Common myeloid progenitor, CD34-positive (primary cell): ENCODE data around the gene MALSU1.

ENCODE experiments used
- CTCF ChIA-PET: fragments of 350-600 bp; sonication (Branson Sonifier 250); formaldehyde crosslinking; loops from one replicate; lab custom pipeline; 2021; ENCODE audit warnings: antibody characterized with exemption; lab: Charles Lee
- POLR2A ChIA-PET: fragments of 350-600 bp; sonication (Branson Sonifier 250); formaldehyde crosslinking; loops from one replicate; lab custom pipeline; 2021; ENCODE audit warnings: antibody characterized with exemption; lab: Charles Lee
- DNase-seq, 3 donors: peaks; one replicate each; pipeline versions ENCODE4 v3.0.0 to v3.0.0-alpha.2; 2013
- H3K27ac ChIP-seq, 2 experiments: 1 replicate in 1 of 2; 2 replicates in 1 of 2; pipeline ENCODE4 v1.7.0; 2013; ENCODE audit warnings: inconsistent platforms in 2 of 2, low read length in 2 of 2, mild to moderate bottlenecking in 2 of 2, low read depth in 1 of 2, moderate library complexity in 1 of 2; ENCODE audit not compliant: severe bottlenecking in 2 of 2, insufficient read depth in 1 of 2, poor library complexity in 1 of 2
- H3K27me3 ChIP-seq, 5 experiments: replicated peaks in 2 of 5; 1 replicate in 3 of 5; 2 replicates in 2 of 5; pipeline versions ENCODE4 v1.6.1 to v1.7.0; 2013; ENCODE audit warnings: low read length in 4 of 5, mild to moderate bottlenecking in 2 of 5, moderate library complexity in 2 of 5, inconsistent platforms in 1 of 5; ENCODE audit not compliant: insufficient read depth in 5 of 5, control insufficient read depth in 4 of 5
- H3K36me3 ChIP-seq, 4 experiments: 1 replicate in 2 of 4; 2 replicates in 2 of 4; pipeline versions ENCODE4 v1.6.1 to v1.7.0; 2013; ENCODE audit warnings: low read length in 3 of 4, control low read depth in 1 of 4, mild to moderate bottlenecking in 1 of 4; ENCODE audit not compliant: control insufficient read depth in 4 of 4, insufficient read depth in 4 of 4
- H3K4me1 ChIP-seq, 4 experiments: 1 replicate in 3 of 4; 2 replicates in 1 of 4; pipeline versions ENCODE4 v1.6.1 to v1.7.1; 2013; ENCODE audit warnings: low read length in 3 of 4, mild to moderate bottlenecking in 3 of 4, control low read depth in 1 of 4, inconsistent platforms in 1 of 4, moderate library complexity in 1 of 4; ENCODE audit not compliant: control insufficient read depth in 4 of 4, insufficient read depth in 4 of 4; ENCODE audit errors: control extremely low read depth in 1 of 4
- H3K4me3 ChIP-seq, 7 experiments: 1 replicate in 4 of 7; 2 replicates in 3 of 7; pipeline versions ENCODE4 v1.5.1 to v1.7.0; 2013; ENCODE audit warnings: mild to moderate bottlenecking in 7 of 7, low read length in 6 of 7, moderate library complexity in 6 of 7, inconsistent platforms in 2 of 7, low read depth in 2 of 7, control low read depth in 1 of 7; ENCODE audit not compliant: insufficient read depth in 4 of 7, control insufficient read depth in 1 of 7; ENCODE audit errors: extremely low read depth in 1 of 7
- H3K9me3 ChIP-seq, 5 experiments: 1 replicate in 4 of 5; 2 replicates in 1 of 5; pipeline versions ENCODE4 v1.6.1 to v1.7.1; 2013; ENCODE audit warnings: low read length in 4 of 5, mild to moderate bottlenecking in 2 of 5, inconsistent platforms in 1 of 5, low read depth in 1 of 5, moderate library complexity in 1 of 5; ENCODE audit not compliant: control insufficient read depth in 4 of 5, insufficient read depth in 2 of 5; ENCODE audit errors: control extremely low read depth in 1 of 5
- WGBS: methylation state at CpG from one replicate; pipeline ENCODE4 v1.1.5; 2013; ENCODE audit not compliant: insufficient coverage; 5-methylcytosine and 5-hydroxymethylcytosine counted together

The MALSU1 gene

GRCh38 chr7:23275912-23276311 lies 23.2 kb upstream of the MALSU1 start:
- 100% methylated on average over 4 of the region's 5 CpGs for WGBS
- POLR2A ChIA-PET, result no interaction called here

GRCh38 chr7:23276376-23276775 lies 22.8 kb upstream of the MALSU1 start:
- ChIA-PET POLR2A (no interaction called here), CTCF (interaction anchor here (0.7 to 7.7 kb wide), 14 partner anchors 8 to 203 kb away, joined by 3 to 72 read pairs (median 3); no protein-coding TSS in a partner anchor)
- Histone ChIP-seq H3K4me1 (peaks cover 3 to 20% (median 7%) of the 10 kb centered on the region in 4 experiments), H3K27me3 (no peaks in the 10 kb centered on the region), H3K4me3 (no peak overlapping the region), H3K36me3 (no peaks in the 10 kb centered on the region), H3K9me3 (no peaks in the 10 kb centered on the region), H3K27ac (no peak overlapping the region)
- peak; percentile 47 to 86 (median 85) for DNase-seq
- 72% methylated on average over 5 of the region's 5 CpGs for WGBS

More at GRCh38 chr7:23275912-23276311, 23.2 kb upstream of the MALSU1 start:
- CTCF ChIA-PET, result interaction anchor here (1.1 to 7.7 kb wide), 10 partner anchors 8 to 204 kb away, joined by 3 to 72 read pairs (median 3); no protein-coding TSS in a partner anchor
- Histone ChIP-seq H3K27me3 (no peaks in the 10 kb centered on the region), H3K9me3 (no peaks in the 10 kb centered on the region), H3K4me3 (no peak overlapping the region), H3K36me3 (no peaks in the 10 kb centered on the region), H3K4me1 (peaks cover 3 to 20% (median 7%) of the 10 kb centered on the region in 4 experiments), H3K27ac (no peak overlapping the region)
- no peak for DNase-seq

- H3K27ac ChIP-seq, result no peak overlapping the region
- peaks cover 3 to 20% (median 7%) of the 10 kb centered on the region in 4 experiments for H3K4me1 ChIP-seq
- CTCF ChIA-PET, result interaction anchor here (0.7 to 7.7 kb wide), 13 partner anchors 9 to 196 kb away, joined by 3 to 72 read pairs (median 3); no protein-coding TSS in a partner anchor
Observed at GRCh38 chr7:23276947-23277346, 22.2 kb upstream of the MALSU1 start.

GRCh38 chr7:23277359-23277989 lies 21.7 kb upstream of the MALSU1 start:
- ChIA-PET POLR2A (no interaction called here), CTCF (interaction anchor here (0.9 to 7.7 kb wide), 13 partner anchors 9 to 86 kb away, joined by 3 to 72 read pairs (median 3); no protein-coding TSS in a partner anchor)
- Histone ChIP-seq H3K27me3 (no peaks in the 10 kb centered on the region), H3K4me3 (no peak overlapping the region), H3K36me3 (no peaks in the 10 kb centered on the region), H3K9me3 (no peaks in the 10 kb centered on the region), H3K27ac (no peak overlapping the region), H3K4me1 (peaks cover 3 to 20% (median 7%) of the 10 kb centered on the region in 4 experiments)
- WGBS, result 0% methylated on average over 1 of the region's 6 CpGs
- DNase-seq, result peak; percentile 70 to 92 (median 88)

More at GRCh38 chr7:23276947-23277346, 22.2 kb upstream of the MALSU1 start:
- Histone ChIP-seq H3K27me3 (no peaks in the 10 kb centered on the region), H3K9me3 (no peaks in the 10 kb centered on the region), H3K4me3 (no peak overlapping the region), H3K36me3 (no peaks in the 10 kb centered on the region)
- 94% methylated on average over 3 of the region's 3 CpGs for WGBS
- POLR2A ChIA-PET, result no interaction called here
- peak in 2 of 3 donors; percentile 2 to 8 for DNase-seq

- WGBS, result no CpG with 5 or more reads among the region's 2 CpGs
- CTCF ChIA-PET, result interaction anchor here (0.8 to 2.3 kb wide), 5 partner anchors 14 to 66 kb away, joined by 3 to 7 read pairs (median 5); partner anchors contain the start of gene MALSU1
- no peaks in the 10 kb centered on the region for H3K36me3 ChIP-seq
- H3K27me3 ChIP-seq, result no peaks in the 10 kb centered on the region
- H3K27ac ChIP-seq, result no peak overlapping the region
- no peak overlapping the region for H3K4me3 ChIP-seq
- no peaks in the 10 kb centered on the region for H3K9me3 ChIP-seq
- POLR2A ChIA-PET, result interaction anchor here (0.6 kb wide), 1 partner anchor 9 kb away, joined by 3 read pairs; no protein-coding TSS in a partner anchor
- DNase-seq, result no peak
- peaks cover 0 to 9% (median 0%) of the 10 kb centered on the region in 4 experiments for H3K4me1 ChIP-seq
Observed at GRCh38 chr7:23279819-23280525, 19.2 kb upstream of the MALSU1 start.

- Histone ChIP-seq H3K27me3 (no peaks in the 10 kb centered on the region), H3K9me3 (no peaks in the 10 kb centered on the region), H3K36me3 (no peaks in the 10 kb centered on the region), H3K27ac (no peak overlapping the region), H3K4me1 (peaks cover 0 to 10% (median 0%) of the 10 kb centered on the region in 4 experiments), H3K4me3 (no peak overlapping the region)
- POLR2A ChIA-PET, result no interaction called here
- CTCF ChIA-PET, result interaction anchor here (0.8 to 2.0 kb wide), 3 partner anchors 10 to 75 kb away, joined by 3 to 11 read pairs (median 4); no protein-coding TSS in a partner anchor
- DNase-seq, result no peak
- 100% methylated on average over 2 of the region's 4 CpGs for WGBS
Observed at GRCh38 chr7:23283086-23283485, 16.1 kb upstream of the MALSU1 start.
